ENCODE data around the gene UGT2B15.
"Not testable (repeated sequence)": the region's sequence is repeated elsewhere in the genome, so short reads cannot be mapped to it uniquely, and the experiment has no call there.

The UGT2B15 gene

GRCh38 chr4:68655764-68656444 is 14.5 kb downstream of the UGT2B15 start:
- no peak for DNase-seq (ENCODE audit: low read depth in 2 of 2)

GRCh38 chr4:68654946-68655721 is 15.3 kb downstream of the UGT2B15 start:
- no peak for DNase-seq (ENCODE audit: low read depth in 2 of 2)

GRCh38 chr4:68651932-68652331 is 18.5 kb downstream of the UGT2B15 start:
- no peak for DNase-seq (ENCODE audit: low read depth in 2 of 2)

GRCh38 chr4:68630371-68630770 is 40.1 kb downstream of the UGT2B15 start:
- no peak for DNase-seq (ENCODE audit: low read depth in 2 of 2)

GRCh38 chr4:68622731-68623130 is 47.7 kb downstream of the UGT2B15 start:
- not testable (repeated sequence) for DNase-seq (ENCODE audit: low read depth in 2 of 2)

GRCh38 chr4:68617003-68617698 is 53.3 kb downstream of the UGT2B15 start:
- DNase-seq (ENCODE audit: low read depth in 2 of 2) = no peak

- no peak for DNase-seq (ENCODE audit: low read depth in 2 of 2)
Observed at GRCh38 chr4:68615699-68616422, 54.6 kb downstream of the UGT2B15 start.

GRCh38 chr4:68613752-68614151 is 56.7 kb downstream of the UGT2B15 start:
- DNase-seq (ENCODE audit: low read depth in 2 of 2) = no peak

GRCh38 chr4:68606240-68606639 is 64.2 kb downstream of the UGT2B15 start:
- no peak for DNase-seq (ENCODE audit: low read depth in 2 of 2)

GRCh38 chr4:68599150-68599549 is 71.3 kb downstream of the UGT2B15 start:
- DNase-seq (ENCODE audit: low read depth in 2 of 2) = no peak

- no peak for DNase-seq (ENCODE audit: low read depth in 2 of 2)
Observed at GRCh38 chr4:68597482-68597881, 73.0 kb downstream of the UGT2B15 start.
